ENCODE measurements around the gene NFATC2.

- no peak for TF ChIP-seq CTCF (IDR thresholded peaks at IDR 0.05; ENCODE audit: low read depth, low read length)
- TF ChIP-seq EZH2phosphoT487 (IDR thresholded peaks at IDR 0.05; ENCODE audit: low read depth) = no peak
Observed at GRCh38 chr20:51526106-51526470, 16.4 kb downstream of the NFATC2 start.

All from OCI-LY3 (cell line).